ENCODE data around the gene HRH2. TPM values are rescaled to one million over a fixed set of nuclear protein-coding genes. Genes with fewer than 3 reads are reported as not detected.
"Not testable (repeated sequence)": the region's sequence is repeated elsewhere in the genome, so short reads cannot be mapped to it uniquely, and the experiment has no call there.

The HRH2 gene
- total RNA-seq, 2 donors from 2014 or later, result 0.78 TPM; not detected in 1

DNA sequence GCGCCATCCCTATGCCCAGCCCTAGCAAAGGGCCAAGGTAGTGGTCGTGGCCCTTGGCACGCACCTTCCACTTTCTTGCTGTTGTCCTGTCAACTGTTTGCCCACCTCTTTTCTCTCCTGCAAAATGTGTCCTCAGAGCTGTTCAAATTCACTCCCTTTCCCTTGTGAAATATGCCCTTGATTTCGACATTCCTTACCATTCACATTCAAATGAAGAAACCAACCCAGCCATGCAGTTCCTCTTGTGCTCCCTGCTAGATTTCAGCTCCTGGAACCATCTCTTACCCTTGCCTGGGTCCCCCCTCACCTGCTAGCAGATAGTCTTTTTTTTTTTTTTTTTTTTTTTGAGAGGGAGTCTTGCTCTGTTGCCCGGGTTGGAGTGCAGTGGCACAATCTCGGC is 19.6 kb upstream of the HRH2 start:
- Histone ChIP-seq H3K4me3 (no peak overlapping the region), H3K36me3 (replicated peaks in 1 of 2; ENCODE audit: insufficient read depth in 1 of 2, low read depth in 2 of 2) (no peaks in the 10 kb centered on the region), H3K27ac (no peak overlapping the region), H3K4me1 (no peaks in the 10 kb centered on the region), H3K9me3 (no peaks in the 10 kb centered on the region), H3K27me3 (no peaks in the 10 kb centered on the region)
- DNase-seq (no peak), ATAC-seq (no peak)
- no peak for TF ChIP-seq POLR2A (IDR thresholded peaks at IDR 0.05)
- TF ChIP-seq, protein P1, sequence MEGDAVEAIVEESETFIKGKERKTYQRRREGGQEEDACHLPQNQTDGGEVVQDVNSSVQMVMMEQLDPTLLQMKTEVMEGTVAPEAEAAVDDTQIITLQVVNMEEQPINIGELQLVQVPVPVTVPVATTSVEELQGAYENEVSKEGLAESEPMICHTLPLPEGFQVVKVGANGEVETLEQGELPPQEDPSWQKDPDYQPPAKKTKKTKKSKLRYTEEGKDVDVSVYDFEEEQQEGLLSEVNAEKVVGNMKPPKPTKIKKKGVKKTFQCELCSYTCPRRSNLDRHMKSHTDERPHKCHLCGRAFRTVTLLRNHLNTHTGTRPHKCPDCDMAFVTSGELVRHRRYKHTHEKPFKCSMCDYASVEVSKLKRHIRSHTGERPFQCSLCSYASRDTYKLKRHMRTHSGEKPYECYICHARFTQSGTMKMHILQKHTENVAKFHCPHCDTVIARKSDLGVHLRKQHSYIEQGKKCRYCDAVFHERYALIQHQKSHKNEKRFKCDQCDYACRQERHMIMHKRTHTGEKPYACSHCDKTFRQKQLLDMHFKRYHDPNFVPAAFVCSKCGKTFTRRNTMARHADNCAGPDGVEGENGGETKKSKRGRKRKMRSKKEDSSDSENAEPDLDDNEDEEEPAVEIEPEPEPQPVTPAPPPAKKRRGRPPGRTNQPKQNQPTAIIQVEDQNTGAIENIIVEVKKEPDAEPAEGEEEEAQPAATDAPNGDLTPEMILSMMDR (IDR thresholded peaks at IDR 0.05), result no peak
- intact Hi-C loops (cut with DNase I), result no loop called here
- WGBS, 2 donors, result 66 to 73% methylated on average over 6 of the region's 6 CpGs

DNA sequence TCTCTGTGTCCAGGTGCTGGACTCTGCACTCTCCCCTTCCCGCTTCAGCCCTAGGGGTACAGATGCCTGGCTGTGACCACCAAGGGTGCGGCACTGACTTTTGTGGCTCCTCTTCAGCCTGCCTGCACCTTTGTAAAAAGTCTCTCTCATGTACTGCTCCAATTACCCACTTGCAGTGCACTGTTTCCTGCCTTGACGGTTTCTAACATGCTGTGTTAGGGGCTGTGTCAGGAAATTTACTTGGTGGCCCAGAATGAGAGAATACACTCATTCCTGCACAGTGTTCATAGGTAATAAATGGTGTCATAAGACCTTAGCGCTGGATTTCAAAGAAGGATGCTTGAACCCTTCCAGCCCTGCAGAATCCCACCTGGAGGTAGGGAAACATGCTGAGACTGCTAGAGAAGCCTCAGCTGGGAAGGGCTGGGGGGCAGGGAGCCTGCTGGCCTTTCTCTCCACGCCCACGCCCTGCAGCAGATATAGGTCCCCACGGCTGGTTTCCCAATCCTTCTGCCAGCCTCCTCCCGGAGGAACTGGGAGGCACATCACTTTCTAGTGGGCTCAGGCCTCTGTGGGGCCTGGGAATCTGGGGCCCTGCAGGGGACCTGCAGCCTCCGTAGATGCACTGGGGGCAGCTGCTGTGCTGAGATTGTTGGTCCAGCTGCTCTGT is 17.6 kb upstream of the HRH2 start:
- no peak for TF ChIP-seq POLR2A (IDR thresholded peaks at IDR 0.05)
- TF ChIP-seq, protein P1 (IDR thresholded peaks at IDR 0.05), result no peak

DNA sequence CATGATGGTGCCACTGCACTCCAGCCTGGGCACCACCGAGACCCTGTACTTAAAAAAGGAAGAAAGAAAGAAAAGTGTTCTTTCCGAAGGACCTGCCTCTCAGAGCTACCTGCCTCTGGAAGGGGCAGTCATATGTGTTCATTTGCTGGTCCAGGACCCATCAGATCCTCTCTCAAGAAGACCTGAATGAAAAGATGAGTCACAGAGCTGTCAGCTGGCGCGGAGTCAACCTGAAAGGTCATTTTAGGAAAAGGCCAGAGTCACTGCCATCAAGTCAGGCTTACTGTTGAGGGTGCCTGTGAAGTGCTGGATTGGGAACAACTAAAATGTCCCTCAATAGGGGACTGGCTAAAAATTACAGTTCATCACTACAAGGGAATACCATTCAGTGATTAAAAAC is 14.9 kb upstream of the HRH2 start:
- H3K4me3 ChIP-seq, result no peak overlapping the region
- H3K4me1 ChIP-seq, result no peaks in the 10 kb centered on the region
- H3K9me3 ChIP-seq, result no peaks in the 10 kb centered on the region
- no peak for DNase-seq
- H3K27me3 ChIP-seq, result no peaks in the 10 kb centered on the region
- H3K36me3 ChIP-seq (replicated peaks in 1 of 2; ENCODE audit: insufficient read depth in 1 of 2, low read depth in 2 of 2), result no peaks in the 10 kb centered on the region
- no peak overlapping the region for H3K27ac ChIP-seq
- WGBS, 2 donors, result 87% methylated on average over 4 of the region's 4 CpGs
- no peak for ATAC-seq
- TF ChIP-seq, protein P1 (IDR thresholded peaks at IDR 0.05), result no peak
- TF ChIP-seq POLR2A (IDR thresholded peaks at IDR 0.05), result no peak
- intact Hi-C loops (cut with DNase I), result no loop called here

More for the DNA sequence above, 17.6 kb upstream of the HRH2 start:
- DNase-seq (no peak), ATAC-seq (no peak)
- no peaks in the 10 kb centered on the region for H3K36me3 ChIP-seq (replicated peaks in 1 of 2; ENCODE audit: insufficient read depth in 1 of 2, low read depth in 2 of 2)
- H3K4me3 ChIP-seq, result no peak overlapping the region
- H3K4me1 ChIP-seq, result no peaks in the 10 kb centered on the region
- no peaks in the 10 kb centered on the region for H3K27me3 ChIP-seq
- intact Hi-C loops (cut with DNase I), result no loop called here
- H3K9me3 ChIP-seq, result no peaks in the 10 kb centered on the region
- H3K27ac ChIP-seq, result no peak overlapping the region
- 66 to 73% methylated on average over 9 of the region's 9 CpGs for WGBS, 2 donors

DNA sequence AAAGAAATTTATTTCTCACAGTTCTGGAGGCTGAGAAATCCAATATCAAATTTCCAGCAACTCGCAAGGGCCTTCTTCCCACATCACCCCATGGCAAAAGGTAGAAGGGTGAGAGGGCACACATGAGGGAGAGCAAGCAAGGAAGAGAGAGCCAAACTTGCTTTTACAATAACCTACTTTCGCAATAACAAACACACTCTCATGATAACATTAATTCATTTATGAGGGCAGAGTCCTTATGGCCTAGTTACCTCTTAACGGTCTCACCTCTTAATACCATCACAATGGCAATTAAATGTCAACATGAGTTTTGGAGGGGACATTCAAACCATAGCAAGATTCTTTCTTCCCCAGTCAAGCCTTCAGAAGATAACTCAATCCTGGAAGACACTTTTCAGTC is 11.6 kb upstream of the HRH2 start:
- H3K4me1 ChIP-seq, result no peaks in the 10 kb centered on the region
- 80 to 83% methylated on average over 3 of the region's 3 CpGs for WGBS, 2 donors
- TF ChIP-seq POLR2A (IDR thresholded peaks at IDR 0.05), result no peak
- TF ChIP-seq, protein P1 (IDR thresholded peaks at IDR 0.05), result no peak
- H3K9me3 ChIP-seq, result peaks cover 0 to 15% (median 0%) of the 10 kb centered on the region in 3 donors
- intact Hi-C loops (cut with DNase I), result no loop called here
- ATAC-seq (no peak), DNase-seq (no peak)
- H3K36me3 ChIP-seq (replicated peaks in 1 of 2; ENCODE audit: insufficient read depth in 1 of 2, low read depth in 2 of 2), result no peaks in the 10 kb centered on the region
- H3K27me3 ChIP-seq, result no peaks in the 10 kb centered on the region
- H3K4me3 ChIP-seq, result no peak overlapping the region
- no peak overlapping the region for H3K27ac ChIP-seq

DNA sequence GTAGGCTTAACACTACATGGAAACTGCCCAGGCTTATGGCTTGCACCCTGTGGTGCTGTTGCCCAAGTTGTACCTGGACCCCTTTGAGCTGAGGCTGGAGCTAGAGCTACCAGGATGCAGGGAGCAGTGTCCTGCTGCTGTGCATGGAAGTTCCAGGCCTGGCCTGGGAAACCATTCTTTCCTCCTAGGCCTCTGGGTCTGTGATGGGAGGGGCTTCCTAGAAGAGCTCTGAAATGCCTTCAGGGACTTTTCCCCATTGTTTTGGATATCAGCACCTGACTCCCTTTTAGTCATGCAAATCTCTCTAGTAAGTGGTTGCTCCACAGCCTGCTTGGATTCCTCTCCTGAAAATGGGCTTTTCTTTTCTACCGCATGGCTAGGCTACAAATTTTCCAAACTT is 7.9 kb upstream of the HRH2 start:
- H3K4me1 ChIP-seq, result no peaks in the 10 kb centered on the region
- DNase-seq, result no peak
- H3K36me3 ChIP-seq (replicated peaks in 1 of 2; ENCODE audit: insufficient read depth in 1 of 2, low read depth in 2 of 2), result no peaks in the 10 kb centered on the region
- intact Hi-C loops (cut with DNase I), result no loop called here
- H3K4me3 ChIP-seq, result no peak overlapping the region
- TF ChIP-seq POLR2A (IDR thresholded peaks at IDR 0.05), result no peak
- TF ChIP-seq, protein P1 (IDR thresholded peaks at IDR 0.05), result no peak
- ATAC-seq, result no peak
- H3K9me3 ChIP-seq, result peaks cover 0 to 15% (median 0%) of the 10 kb centered on the region in 3 donors
- H3K27ac ChIP-seq, result no peak overlapping the region
- 96% methylated on average over 1 of the region's 1 CpG for WGBS, 2 donors
- H3K27me3 ChIP-seq, result no peaks in the 10 kb centered on the region

DNA sequence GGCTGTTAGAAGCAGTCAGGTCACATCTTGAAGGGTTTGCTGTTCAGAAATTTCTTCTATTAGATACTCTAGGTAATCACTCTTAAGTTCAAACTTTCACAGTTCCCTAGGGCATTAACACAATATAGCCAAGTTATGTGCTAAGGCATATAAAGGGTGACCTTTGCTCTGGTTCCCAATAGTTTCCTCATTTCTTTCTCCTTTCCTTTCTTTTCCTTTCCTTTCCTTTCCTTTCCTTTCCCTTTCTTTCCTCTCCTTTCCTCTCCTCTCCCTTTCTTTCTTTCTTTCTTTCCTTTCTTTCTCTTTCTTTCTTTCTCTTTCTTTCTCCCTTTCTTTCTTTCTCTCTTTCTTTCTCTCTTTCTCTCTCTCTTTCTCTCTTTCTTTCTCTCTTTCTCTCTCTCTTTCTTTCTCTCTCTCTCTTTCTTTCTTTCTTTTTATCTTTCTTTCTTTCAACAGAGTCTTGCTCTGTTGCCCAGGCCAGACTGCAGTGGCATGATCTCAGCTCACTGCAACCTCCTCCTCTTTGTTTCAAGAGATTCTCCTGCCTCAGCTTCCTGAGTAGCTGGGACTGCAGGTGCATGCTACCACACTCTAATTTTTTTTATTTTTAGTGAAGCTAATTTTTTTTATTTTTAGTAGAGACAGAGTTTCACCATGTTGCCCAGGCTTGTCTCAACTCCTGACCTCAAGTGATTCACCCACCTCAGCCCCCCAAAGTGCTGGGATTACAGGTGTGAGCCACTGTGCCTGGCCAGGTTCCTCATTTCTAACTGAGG is 7.3 kb upstream of the HRH2 start:
- H3K27ac ChIP-seq; H3K4me3 ChIP-seq; H3K27me3 ChIP-seq; H3K36me3 ChIP-seq (replicated peaks in 1 of 2; ENCODE audit: insufficient read depth in 1 of 2, low read depth in 2 of 2); DNase-seq; intact Hi-C loops (cut with DNase I); H3K4me1 ChIP-seq; ATAC-seq: not testable (repeated sequence)
- H3K9me3 ChIP-seq, result peaks cover 0 to 15% (median 0%) of the 10 kb centered on the region in 3 donors

All from body of pancreas (tissue), 4 donors.